Skeletal muscle satellite cell (primary cell): ENCODE data around the gene CCDC60.
"Not testable (repeated sequence)": the region's sequence is repeated elsewhere in the genome, so short reads cannot be mapped to it uniquely, and the experiment has no call there.

ENCODE experiments used
- H3K27me3 ChIP-seq: 2 replicates; pipeline ENCODE4 v1.7.0; 2013; ENCODE audit warnings: low read length; ENCODE audit not compliant: control insufficient read depth, insufficient read depth
- H3K36me3 ChIP-seq: 2 replicates; pipeline ENCODE4 v1.7.0; 2013; ENCODE audit warnings: mild to moderate bottlenecking, control low read depth, low read length; ENCODE audit not compliant: insufficient read depth
- H3K4me1 ChIP-seq: 2 replicates; pipeline ENCODE4 v1.7.0; 2013; ENCODE audit warnings: low read length; ENCODE audit not compliant: control insufficient read depth, insufficient read depth
- H3K4me2 ChIP-seq: 2 replicates; pipeline ENCODE4 v1.7.0; 2013; ENCODE audit warnings: mild to moderate bottlenecking, low read length
- H3K4me3 ChIP-seq: 2 replicates; pipeline ENCODE4 v1.7.0; 2013; ENCODE audit warnings: low read length
- H3K9ac ChIP-seq: 2 replicates; pipeline ENCODE4 v1.7.0; 2013; ENCODE audit warnings: mild to moderate bottlenecking, low read depth, low read length, moderate library complexity
- H3K9me3 ChIP-seq: replicated peaks from 2 replicates; pipeline ENCODE4 v1.7.0; 2013; ENCODE audit warnings: mild to moderate bottlenecking, control low read depth, low read length

CCDC60 gene

GRCh38 chr12:119341020-119341419 is 6.5 kb downstream of the CCDC60 start:
- Histone ChIP-seq H3K27me3 (no peaks in the 10 kb centered on the region), H3K9me3 (peaks cover 5% of the 10 kb centered on the region), H3K4me1 (no peaks in the 10 kb centered on the region), H3K36me3 (no peaks in the 10 kb centered on the region), H3K4me3 (no peak overlapping the region), H3K4me2 (no peak overlapping the region), H3K9ac (no peak overlapping the region)

DNA sequence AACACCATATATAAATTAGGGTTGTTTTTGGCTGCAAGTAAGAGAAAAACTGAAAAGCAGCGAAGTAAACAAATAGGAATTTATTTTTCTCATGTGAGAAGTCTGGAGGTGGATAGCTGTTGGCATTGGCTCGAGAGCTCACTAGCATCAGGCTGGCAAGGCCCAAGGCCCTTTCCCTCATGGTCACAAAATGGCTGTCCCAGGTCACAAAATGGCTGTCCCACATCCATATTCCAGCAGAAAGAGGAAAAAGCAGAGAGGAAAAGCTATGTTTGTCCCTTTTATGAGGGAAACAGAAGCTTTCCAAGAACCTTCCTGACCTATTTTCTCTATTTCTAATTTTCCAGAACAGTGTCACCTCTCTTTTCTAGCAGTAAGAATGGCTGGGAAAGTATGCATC is 7.5 kb downstream of the CCDC60 start:
- no peaks in the 10 kb centered on the region for H3K4me1 ChIP-seq
- H3K9me3 ChIP-seq: peaks cover 5% of the 10 kb centered on the region
- no peak overlapping the region for H3K4me3 ChIP-seq
- H3K36me3 ChIP-seq: no peaks in the 10 kb centered on the region
- H3K27me3 ChIP-seq: no peaks in the 10 kb centered on the region
- no peak overlapping the region for H3K4me2 ChIP-seq
- no peak overlapping the region for H3K9ac ChIP-seq

DNA sequence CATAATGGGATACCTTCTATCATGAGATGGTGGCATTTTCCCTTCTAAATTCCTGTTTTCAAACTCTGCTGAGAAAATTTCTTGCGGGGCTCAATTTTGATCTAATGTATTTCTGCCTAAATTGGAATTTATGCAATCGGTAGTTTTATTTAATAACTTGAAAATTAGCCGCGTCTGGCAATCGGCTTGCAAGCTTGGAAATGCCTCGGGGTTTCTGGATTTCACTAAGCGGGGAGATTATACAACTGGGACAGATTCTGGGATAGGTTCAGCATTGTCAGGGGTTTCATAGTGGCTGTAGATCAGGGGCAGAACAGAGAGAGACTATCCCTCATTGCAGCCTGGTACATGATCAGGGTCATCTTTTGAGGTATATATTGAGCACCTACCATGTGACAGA is 8.6 kb downstream of the CCDC60 start:
- Histone ChIP-seq H3K4me1 (no peaks in the 10 kb centered on the region), H3K9ac (no peak overlapping the region), H3K4me2 (no peak overlapping the region), H3K36me3 (no peaks in the 10 kb centered on the region), H3K4me3 (no peak overlapping the region), H3K9me3 (no peaks in the 10 kb centered on the region), H3K27me3 (no peaks in the 10 kb centered on the region)

DNA sequence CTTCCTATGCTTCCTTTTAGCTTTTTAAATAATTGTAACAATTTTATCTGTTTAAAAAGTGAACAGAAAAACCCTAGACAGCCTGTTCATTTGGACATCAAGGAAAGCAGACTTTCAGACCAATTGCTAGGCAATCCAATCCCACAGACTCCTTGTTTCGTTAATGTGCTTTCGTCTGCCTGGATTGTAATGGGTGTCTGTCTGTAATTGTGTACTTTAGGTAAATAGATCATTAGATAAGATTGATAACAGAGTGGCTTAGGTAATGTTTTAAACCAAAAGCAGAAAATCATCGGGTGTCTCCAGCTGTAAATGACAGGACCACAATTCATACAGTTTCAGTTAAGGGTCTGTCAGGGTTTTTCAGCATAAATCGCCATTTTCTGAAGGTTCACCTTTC is 19.6 kb downstream of the CCDC60 start:
- H3K9ac ChIP-seq: no peak overlapping the region
- no peaks in the 10 kb centered on the region for H3K4me1 ChIP-seq
- no peak overlapping the region for H3K4me3 ChIP-seq
- H3K27me3 ChIP-seq: no peaks in the 10 kb centered on the region
- peaks cover 2% of the 10 kb centered on the region for H3K9me3 ChIP-seq
- no peaks in the 10 kb centered on the region for H3K36me3 ChIP-seq
- no peak overlapping the region for H3K4me2 ChIP-seq

DNA sequence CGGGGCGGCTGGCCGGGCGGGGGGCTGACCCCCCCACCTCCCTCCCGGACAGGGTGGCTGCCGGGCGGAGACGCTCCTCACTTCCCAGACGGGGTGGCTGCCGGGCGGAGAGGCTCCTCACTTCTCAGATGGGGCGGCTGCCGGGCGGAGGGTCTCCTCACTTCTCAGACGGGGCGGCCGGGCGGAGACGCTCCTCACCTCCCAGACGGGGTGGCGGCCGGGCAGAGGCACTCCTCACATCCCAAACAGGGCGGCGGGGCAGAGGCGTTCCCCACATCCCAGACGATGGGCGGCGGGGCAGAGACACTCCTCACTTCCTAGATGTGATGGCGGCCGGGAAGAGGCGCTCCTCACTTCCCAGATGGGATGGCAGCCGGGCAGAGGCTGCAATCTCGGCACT is 25.8 kb downstream of the CCDC60 start:
- H3K4me3 ChIP-seq, H3K9me3 ChIP-seq, H3K4me2 ChIP-seq, H3K9ac ChIP-seq, H3K27me3 ChIP-seq, H3K36me3 ChIP-seq, H3K4me1 ChIP-seq: not testable (repeated sequence)

DNA sequence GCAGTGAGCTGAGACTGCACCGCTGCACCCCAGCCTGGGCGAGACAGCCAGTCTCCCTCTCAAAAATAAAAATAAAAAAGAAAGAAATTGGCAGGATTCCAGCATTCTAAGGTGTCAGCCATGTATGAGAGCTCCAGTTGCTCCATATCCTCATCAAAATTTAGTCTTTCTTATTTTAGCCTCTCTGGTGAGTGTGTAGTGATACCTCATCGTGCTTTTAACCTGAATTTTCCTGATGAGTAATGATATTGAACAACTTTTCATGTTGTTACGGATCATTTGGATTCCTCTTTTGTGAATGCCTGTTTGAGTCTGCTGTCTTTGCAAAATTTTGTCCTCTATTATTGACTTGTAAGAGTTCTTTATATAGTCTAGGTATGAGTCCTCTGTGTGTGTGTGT is 28.5 kb downstream of the CCDC60 start:
- no peak overlapping the region for H3K9ac ChIP-seq
- no peaks in the 10 kb centered on the region for H3K36me3 ChIP-seq
- no peaks in the 10 kb centered on the region for H3K9me3 ChIP-seq
- no peak overlapping the region for H3K4me2 ChIP-seq
- H3K27me3 ChIP-seq: no peaks in the 10 kb centered on the region
- no peak overlapping the region for H3K4me3 ChIP-seq
- H3K4me1 ChIP-seq: no peaks in the 10 kb centered on the region

- Histone ChIP-seq H3K9me3 (no peaks in the 10 kb centered on the region), H3K27me3 (no peaks in the 10 kb centered on the region), H3K36me3 (no peaks in the 10 kb centered on the region), H3K9ac (no peak overlapping the region), H3K4me1 (no peaks in the 10 kb centered on the region), H3K4me2 (no peak overlapping the region), H3K4me3 (no peak overlapping the region)
These were observed 29.0 kb downstream of the CCDC60 start for GRCh38 chr12:119363490-119363889.

DNA sequence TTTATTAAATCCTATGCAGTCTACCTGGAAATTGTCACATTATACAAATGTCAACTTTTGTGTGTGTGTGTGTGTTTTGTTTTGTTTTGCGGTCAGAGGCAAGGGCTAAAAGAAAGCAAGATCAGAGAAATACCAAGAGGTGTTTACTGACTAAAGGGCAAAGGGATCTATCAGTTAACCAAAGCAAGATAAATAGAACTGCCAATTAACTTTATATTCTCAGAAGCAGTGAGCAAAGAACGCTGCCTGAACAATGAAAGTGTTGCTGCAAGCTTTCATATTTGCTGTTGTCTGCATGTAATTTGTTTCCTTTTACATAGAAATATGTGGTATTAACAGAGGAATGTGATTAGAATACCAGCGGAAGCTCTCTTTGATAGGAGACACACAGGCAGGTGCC is 30.9 kb downstream of the CCDC60 start:
- H3K4me2 ChIP-seq: no peak overlapping the region
- H3K9me3 ChIP-seq: no peaks in the 10 kb centered on the region
- H3K36me3 ChIP-seq: no peaks in the 10 kb centered on the region
- H3K9ac ChIP-seq: no peak overlapping the region
- H3K4me1 ChIP-seq: no peaks in the 10 kb centered on the region
- H3K4me3 ChIP-seq: no peak overlapping the region
- no peaks in the 10 kb centered on the region for H3K27me3 ChIP-seq

- no peaks in the 10 kb centered on the region for H3K27me3 ChIP-seq
- H3K36me3 ChIP-seq: no peaks in the 10 kb centered on the region
- no peak overlapping the region for H3K4me3 ChIP-seq
- no peaks in the 10 kb centered on the region for H3K4me1 ChIP-seq
- H3K9me3 ChIP-seq: no peaks in the 10 kb centered on the region
- H3K4me2 ChIP-seq: no peak overlapping the region
- H3K9ac ChIP-seq: no peak overlapping the region
These were observed 31.5 kb downstream of the CCDC60 start for GRCh38 chr12:119366007-119366406.

DNA sequence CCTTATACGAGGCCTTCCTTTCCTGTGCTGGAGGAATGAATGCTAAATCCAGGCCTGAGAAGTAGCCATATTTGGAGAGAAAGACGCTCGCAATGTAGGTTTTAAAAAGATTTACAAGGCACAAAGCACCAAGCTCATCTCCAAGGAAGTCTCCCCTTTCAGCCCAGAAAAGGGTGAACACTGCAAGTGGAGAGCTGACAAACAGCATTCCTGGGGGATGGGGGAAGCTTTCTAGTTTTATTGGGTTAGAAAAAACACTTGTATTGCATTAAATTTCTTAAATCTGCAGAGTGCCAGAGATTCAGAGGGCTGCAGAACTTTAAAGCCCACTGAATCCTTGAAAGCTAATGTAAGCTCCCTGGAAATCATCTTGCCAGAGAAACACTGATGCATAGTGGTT is 34.6 kb downstream of the CCDC60 start:
- Histone ChIP-seq H3K9me3 (no peaks in the 10 kb centered on the region), H3K27me3 (no peaks in the 10 kb centered on the region), H3K36me3 (no peaks in the 10 kb centered on the region), H3K4me3 (no peak overlapping the region), H3K4me1 (no peaks in the 10 kb centered on the region), H3K4me2 (no peak overlapping the region), H3K9ac (no peak overlapping the region)

DNA sequence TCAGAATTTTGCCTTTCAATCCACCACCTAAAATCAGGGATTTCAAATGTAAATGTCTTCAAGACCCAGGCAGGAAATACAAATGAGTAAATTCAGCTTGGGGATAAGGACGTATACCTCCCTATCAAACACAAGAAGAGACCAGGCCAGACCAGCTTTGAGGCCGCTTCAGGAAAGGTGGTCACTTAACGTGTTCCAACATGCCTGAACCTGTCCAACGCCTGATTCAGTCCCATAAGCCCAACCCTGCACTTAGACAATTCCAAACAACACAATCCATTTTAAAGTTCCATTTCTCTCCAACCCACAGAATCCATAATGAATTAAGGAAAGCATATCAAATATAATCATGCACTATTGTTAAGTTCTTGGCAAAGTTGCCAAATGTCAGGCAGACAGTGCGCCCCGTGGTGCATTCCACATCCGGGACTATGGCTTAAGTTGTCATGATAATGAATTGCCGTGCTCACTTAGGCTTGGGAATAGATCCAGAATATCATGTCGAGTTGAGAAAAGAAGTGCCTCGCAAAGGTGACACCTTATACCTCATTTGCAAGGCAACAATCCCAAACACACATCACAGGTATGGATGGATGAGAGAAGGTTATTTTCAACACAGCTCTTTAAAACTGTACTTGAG is 35.5 kb downstream of the CCDC60 start:
- Histone ChIP-seq H3K4me1 (no peaks in the 10 kb centered on the region), H3K9me3 (no peaks in the 10 kb centered on the region), H3K4me3 (no peak overlapping the region), H3K4me2 (no peak overlapping the region), H3K9ac (no peak overlapping the region), H3K36me3 (no peaks in the 10 kb centered on the region), H3K27me3 (no peaks in the 10 kb centered on the region)

- no peaks in the 10 kb centered on the region for H3K36me3 ChIP-seq
- H3K4me3 ChIP-seq: no peak overlapping the region
- H3K9me3 ChIP-seq: peaks cover 3% of the 10 kb centered on the region
- H3K9ac ChIP-seq: no peak overlapping the region
- no peak overlapping the region for H3K4me2 ChIP-seq
- no peaks in the 10 kb centered on the region for H3K4me1 ChIP-seq
- no peaks in the 10 kb centered on the region for H3K27me3 ChIP-seq
These were observed 38.0 kb downstream of the CCDC60 start for GRCh38 chr12:119372540-119372939.
